Measurements from ENCODE around the gene HEXD. TPM values are rescaled to one million over a fixed set of nuclear protein-coding genes. Genes with fewer than 3 reads are reported as not detected.

The HEXD gene
- total and polyA plus RNA-seq, 10 of the 15 experiments (the other 5 are each of a cell fraction or from before 2014, with no cell fraction given) = 1.6 to 24.2 (median 7.0) TPM

GRCh38 chr17:82491196-82491530, 73.0 kb downstream of the HEXD start (continued):
- no peak for TF ChIP-seq YY1 (IDR thresholded peaks at IDR 0.05; ENCODE audit: low read depth, low read length)
- TF ChIP-seq FOS (IDR thresholded peaks at IDR 0.05; ENCODE audit: borderline replicate concordance, extremely low read depth, insufficient read length) = no peak
- TF ChIP-seq SP1 (IDR thresholded peaks at IDR 0.05; ENCODE audit: low read depth, low read length) = no peak
- TF ChIP-seq ZNF592 (IDR thresholded peaks at IDR 0.05) = no peak

- no peaks in the 10 kb centered on the region for H4K20me1 ChIP-seq (ENCODE audit: control insufficient read depth, insufficient read depth)
- no peaks in the 10 kb centered on the region for H3K79me2 ChIP-seq (ENCODE audit: control insufficient read depth, insufficient read depth, low read length)
- SMC1A ChIA-PET (ENCODE audit: uncharacterized antibody, unreplicated experiment) = interaction anchor here (0.8 kb wide), 1 partner anchor 15 kb away, joined by 4 read pairs; no protein-coding TSS in a partner anchor
- H3K4me2 ChIP-seq (ENCODE audit: control insufficient read depth, insufficient read depth) = no peak overlapping the region
- in situ Hi-C loops (cut with MboI) (no loop called here), intact Hi-C loops (cut with micrococcal nuclease; ENCODE audit: unreplicated experiment) (loop anchor here (5.0 kb wide), 1 partner anchor 139 kb away; no protein-coding TSS in a partner anchor)
- no peaks in the 10 kb centered on the region for H3K9me3 ChIP-seq (replicated peaks; ENCODE audit: control insufficient read depth, insufficient read depth, low read length)
- no peak overlapping the region for H3K27ac ChIP-seq (ENCODE audit: control insufficient read depth, insufficient read depth)
- ATAC-seq (no peak), FAIRE-seq (no peak), DNase-seq (ENCODE audit: low read depth, low spot score) (no peak)
- H3K36me3 ChIP-seq (ENCODE audit: control insufficient read depth in 2 of 2, insufficient read depth in 2 of 2, low read length in 1 of 2) = peaks cover 3 to 5% of the 10 kb centered on the region in 2 experiments; a peak in 3 of 4 replicates
- RAD21 ChIA-PET (ENCODE audit: unreplicated experiment) = interaction anchor here (1.5 kb wide), 1 partner anchor 60 kb away, joined by 4 read pairs; no protein-coding TSS in a partner anchor
- no peaks in the 10 kb centered on the region for H3K27me3 ChIP-seq (replicated peaks in 1 of 2; ENCODE audit: control insufficient read depth in 2 of 2, insufficient read depth in 2 of 2, low read length in 1 of 2)
- H3K4me1 ChIP-seq (ENCODE audit: control insufficient read depth, insufficient read depth, low read length) = peaks cover 13% of the 10 kb centered on the region
- H2AFZ ChIP-seq (ENCODE audit: control insufficient read depth, low read depth, low read length) = no peak overlapping the region
- H3K4me3 ChIP-seq = no peak overlapping the region
- WGBS (ENCODE audit: insufficient coverage, insufficient replicate concordance, low lambda C conversion rate, missing lambda C conversion rate) = 83% methylated on average over 15 of the region's 15 CpGs
- no peak overlapping the region for H3K9ac ChIP-seq (ENCODE audit: control insufficient read depth, insufficient read depth, low read length)
- no peak for TF ChIP-seq SUPT20H (IDR thresholded peaks at IDR 0.05; ENCODE audit: borderline replicate concordance, control insufficient read depth, low read depth, low read length)
- no peak for TF ChIP-seq ZSCAN29 (IDR thresholded peaks at IDR 0.05)
- TF ChIP-seq SUZ12 (IDR thresholded peaks at IDR 0.05; ENCODE audit: unreplicated experiment) = no peak
- TF ChIP-seq FOXM1 (IDR thresholded peaks at IDR 0.05; ENCODE audit: low read depth, low read length) = no peak
- no peak for TF ChIP-seq ZZZ3 (IDR thresholded peaks at IDR 0.05; ENCODE audit: control insufficient read depth, insufficient read length, low read depth)
- TF ChIP-seq WRNIP1 (IDR thresholded peaks at IDR 0.05; ENCODE audit: borderline replicate concordance, low read depth, low read length) = no peak
- TF ChIP-seq NFXL1 (IDR thresholded peaks at IDR 0.05; ENCODE audit: borderline replicate concordance) = no peak
- BruUV-seq (replicated peaks) = no TSS peak
- CTCF ChIA-PET = interaction anchor here (0.8 to 1.9 kb wide), 2 partner anchors 10 to 62 kb away, joined by 3 to 10 read pairs; no protein-coding TSS in a partner anchor
- POLR2A ChIA-PET = interaction anchor here (0.5 to 1.5 kb wide), 4 partner anchors 36 to 222 kb away, joined by 3 to 4 read pairs (median 4); partner anchors contain the start of gene OGFOD3
Measured at GRCh38 chr17:82491533-82491932, 73.4 kb downstream of the HEXD start.

Measured in GM12878 (cell line).